NCI-H82 treated with DMSO at 0.1 percent for 48 hours (cell line): ENCODE data around the gene PYGB.
"Not testable (repeated sequence)": the region's sequence is repeated elsewhere in the genome, so short reads cannot be mapped to it uniquely, and the experiment has no call there.

Source experiments
- DNase-seq: peaks from one replicate; lab custom pipeline; 2025; ENCODE audit not compliant: unreplicated experiment; lab: John Stamatoyannopoulos, UW

Gene PYGB

GRCh38 chr20:25247518-25247955 is 348 bp upstream of the PYGB start:
- DNase-seq: no peak

GRCh38 chr20:25248786-25249172 is 894 bp downstream of the PYGB start:
- DNase-seq: no peak

GRCh38 chr20:25249198-25249931 is 1.5 kb downstream of the PYGB start:
- DNase-seq: no peak

- no peak for DNase-seq
Measured at GRCh38 chr20:25250508-25250907, 2.6 kb downstream of the PYGB start.

GRCh38 chr20:25251019-25251418 is 3.1 kb downstream of the PYGB start:
- no peak for DNase-seq

GRCh38 chr20:25251558-25251957 is 3.7 kb downstream of the PYGB start:
- DNase-seq: peak; percentile 97

- no peak for DNase-seq
Measured at GRCh38 chr20:25252230-25252651, 4.4 kb downstream of the PYGB start.

- DNase-seq: no peak
Measured at GRCh38 chr20:25252686-25253421, 5.0 kb downstream of the PYGB start.

- DNase-seq: no peak
Measured at GRCh38 chr20:25253606-25254275, 5.9 kb downstream of the PYGB start.

GRCh38 chr20:25254571-25254970 is 6.7 kb downstream of the PYGB start:
- peak; percentile 75 for DNase-seq

- peak; percentile 61 for DNase-seq
Measured at GRCh38 chr20:25254986-25255680, 7.2 kb downstream of the PYGB start.

- DNase-seq: no peak
Measured at GRCh38 chr20:25256226-25256859, 8.5 kb downstream of the PYGB start.

GRCh38 chr20:25257130-25257529 is 9.2 kb downstream of the PYGB start:
- no peak for DNase-seq

GRCh38 chr20:25257756-25258475 is 10.0 kb downstream of the PYGB start:
- DNase-seq: no peak

- DNase-seq: no peak
Measured at GRCh38 chr20:25258476-25258805, 10.6 kb downstream of the PYGB start.

- DNase-seq: no peak
Measured at GRCh38 chr20:25258828-25259227, 10.9 kb downstream of the PYGB start.

GRCh38 chr20:25259358-25259757 is 11.5 kb downstream of the PYGB start:
- no peak for DNase-seq

- no peak for DNase-seq
Measured at GRCh38 chr20:25259788-25260254, 11.9 kb downstream of the PYGB start.

GRCh38 chr20:25260770-25261437 is 13.0 kb downstream of the PYGB start:
- DNase-seq: not testable (repeated sequence)
